PC-3 (cell line): ENCODE measurements around the gene CRACR2B. TPM values are rescaled to one million over a fixed set of nuclear protein-coding genes. Genes with fewer than 3 reads are reported as not detected.

Experiments used
- ATAC-seq: fragments of 200-7000 bp; cut with Tn5 transposase; 2 replicates; pipeline ENCODE4 v1.9.1; 2020; ENCODE audit warnings: mild to moderate bottlenecking, moderate library complexity
- BruUV-seq: library from RNA; stranded (reverse); fragments of 400-500 nt; replicated peaks from 2 replicates; lab custom pipeline; 2021; lab: Mats Ljungman, UMichigan
- CTCF ChIA-PET: fragments of 300-600 bp; sonication (Branson Sonifier 250); formaldehyde crosslinking; loops from one replicate; lab custom pipeline; 2022; ENCODE audit warnings: antibody characterized with exemption; lab: Charles Lee
- POLR2A ChIA-PET: fragments of 300-600 bp; sonication (Branson Sonifier 250); formaldehyde crosslinking; loops from one replicate; lab custom pipeline; 2022; ENCODE audit warnings: antibody characterized with exemption; ENCODE audit not compliant: unreplicated experiment; lab: Charles Lee
- DNase-seq: peaks from one replicate; pipeline ENCODE4 v3.0.0-alpha.2; 2015
- H2AFZ ChIP-seq: fragments of 300-600 bp; sonication (generic); 2 replicates; pipeline ENCODE4 v1.6.0; 2016; ENCODE audit warnings: antibody characterized with exemption, low read length
- H3F3A ChIP-seq: fragments of 300-600 bp; sonication (generic); one replicate; pipeline ENCODE4 v1.6.0; 2017; ENCODE audit warnings: antibody characterized with exemption, low read length, control low read depth, mild to moderate bottlenecking; ENCODE audit not compliant: unreplicated experiment
- H3K27ac ChIP-seq: fragments of 300-600 bp; sonication (generic); 2 replicates; pipeline ENCODE4 v1.5.1; 2016; ENCODE audit warnings: mild to moderate bottlenecking, low read length
- H3K27me3 ChIP-seq: fragments of 300-600 bp; sonication (generic); 2 replicates; pipeline ENCODE4 v1.6.1; 2016; ENCODE audit warnings: low read length, mixed read lengths
- H3K36me3 ChIP-seq: fragments of 300-600 bp; sonication (generic); 2 replicates; pipeline ENCODE4 v1.6.1; 2016; ENCODE audit warnings: low read depth, mixed run types, low read length, mixed read lengths
- H3K4me1 ChIP-seq: fragments of 300-600 bp; sonication (generic); 2 replicates; pipeline ENCODE4 v1.5.1; 2016; ENCODE audit warnings: low read length; ENCODE audit not compliant: insufficient read depth
- H3K4me2 ChIP-seq: fragments of 300-600 bp; sonication (generic); 2 replicates; pipeline ENCODE4 v1.6.0; 2016; ENCODE audit warnings: low read length
- H3K4me3 ChIP-seq: fragments of 300-600 bp; sonication (generic); 2 replicates; pipeline ENCODE4 v1.5.1; 2016; ENCODE audit warnings: mild to moderate bottlenecking, low read length, mixed read lengths
- H3K79me2 ChIP-seq: fragments of 300-600 bp; sonication (generic); 2 replicates; pipeline ENCODE4 v1.6.1; 2017; ENCODE audit warnings: low read length, mixed read lengths
- H3K9ac ChIP-seq: fragments of 300-600 bp; sonication (generic); 2 replicates; pipeline ENCODE4 v1.6.0; 2016; ENCODE audit warnings: mild to moderate bottlenecking, low read length
- H3K9me2 ChIP-seq: fragments of 300-600 bp; sonication (generic); replicated peaks from 2 replicates; pipeline ENCODE4 v1.6.1; 2016; ENCODE audit warnings: mixed run types, low read length, mixed read lengths
- H3K9me3 ChIP-seq: fragments of 300-600 bp; sonication (generic); 2 replicates; pipeline ENCODE4 v1.6.1; 2016; ENCODE audit warnings: low read length, mixed read lengths
- H4K20me1 ChIP-seq: fragments of 300-600 bp; sonication (generic); 2 replicates; pipeline ENCODE4 v1.6.1; 2016; ENCODE audit warnings: low read length, mixed read lengths
- CTCF ChIP-seq: fragments of 300-600 bp; sonication (generic); conservative IDR thresholded peaks from 2 replicates; pipeline ENCODE4 v1.5.1; 2017; ENCODE audit warnings: antibody characterized with exemption, low read depth, mild to moderate bottlenecking, low read length
- EZH2 ChIP-seq: fragments of 300-600 bp; sonication (generic); IDR thresholded peaks from one replicate; pipeline ENCODE4 v1.6.1; 2017; ENCODE audit warnings: antibody characterized with exemption, mild to moderate bottlenecking, low read length; ENCODE audit not compliant: unreplicated experiment
- EZH2phosphoT487 ChIP-seq: fragments of 300-600 bp; sonication (generic); IDR thresholded peaks from 2 replicates; pipeline ENCODE4 v1.6.1; 2018; ENCODE audit warnings: mild to moderate bottlenecking, antibody characterized with exemption, low read length, borderline replicate concordance
- intact Hi-C: fragments of 100-400 bp; cut with micrococcal nuclease; formaldehyde crosslinking; loops from 2 replicates; pipeline ENCODE4 v1.9.0; 2023
- total RNA-seq: library from RNA; depleted of rRNA; stranded (reverse); fragments of >200 nt; gene quantifications from 2 replicates; pipeline ENCODE4 v1.2.3, GENCODE V29; 2014

Gene CRACR2B
- total RNA-seq, 1 experiment from 2014 or later: 10.6 TPM

- TF ChIP-seq EZH2phosphoT487: no peak
- no peak for TF ChIP-seq CTCF
- no peak for TF ChIP-seq EZH2
- Histone ChIP-seq H3K9ac (peak overlapping the region; percentile 95), H3K4me3 (peak overlapping the region; percentile 93), H3K79me2 (peaks cover 50% of the 10 kb centered on the region), H3K9me2 (no peaks in the 10 kb centered on the region), H3K27ac (peak overlapping the region; percentile 93), H4K20me1 (peaks cover 34% of the 10 kb centered on the region), H3F3A (peaks cover 5% of the 10 kb centered on the region), H2AFZ (no peak overlapping the region), H3K4me2 (peak overlapping the region; percentile 99), H3K9me3 (no peaks in the 10 kb centered on the region), H3K4me1 (peaks cover 23% of the 10 kb centered on the region), H3K36me3 (peaks cover 33% of the 10 kb centered on the region), H3K27me3 (no peaks in the 10 kb centered on the region)
- intact Hi-C loops: no loop called here
- CTCF ChIA-PET: no interaction called here
- TSS peak; percentile 61 for BruUV-seq
- DNase-seq: no peak
- ATAC-seq: no peak
- POLR2A ChIA-PET: no interaction called here
Measured at GRCh38 chr11:810040-810567, 17.6 kb upstream of the CRACR2B start.

GRCh38 chr11:811446-812245 lies 16.1 kb upstream of the CRACR2B start:
- H3K9ac ChIP-seq: peak overlapping the region; percentile 95; the same call in 1 of the 2 replicates
- CTCF ChIA-PET: interaction anchor here (0.6 kb wide), 2 partner anchors 23 to 109 kb away, joined by 3 to 10 read pairs; no protein-coding TSS in a partner anchor
- H4K20me1 ChIP-seq: peaks cover 34% of the 10 kb centered on the region
- H2AFZ ChIP-seq: no peak overlapping the region
- H3F3A ChIP-seq: peaks cover 5% of the 10 kb centered on the region
- no peaks in the 10 kb centered on the region for H3K9me3 ChIP-seq
- intact Hi-C loops: no loop called here
- peaks cover 50% of the 10 kb centered on the region for H3K79me2 ChIP-seq
- TF ChIP-seq EZH2phosphoT487 (no peak), CTCF (peak; percentile 28; the same call in 1 of the 2 replicates)
- POLR2A ChIA-PET: no interaction called here
- peaks cover 33% of the 10 kb centered on the region for H3K36me3 ChIP-seq
- ATAC-seq (no peak), DNase-seq (no peak)
- no peaks in the 10 kb centered on the region for H3K27me3 ChIP-seq
- peaks cover 20% of the 10 kb centered on the region for H3K4me1 ChIP-seq
- H3K27ac ChIP-seq: no peak overlapping the region
- H3K4me2 ChIP-seq: peak overlapping the region; percentile 99
- H3K9me2 ChIP-seq: no peaks in the 10 kb centered on the region
- H3K4me3 ChIP-seq: peak overlapping the region; percentile 93
- BruUV-seq: no TSS peak

- POLR2A ChIA-PET: no interaction called here
- H3F3A ChIP-seq: peaks cover 5% of the 10 kb centered on the region
- peaks cover 20% of the 10 kb centered on the region for H3K4me1 ChIP-seq
- H3K4me2 ChIP-seq: peak overlapping the region; percentile 99; the same call in 1 of the 2 replicates
- no peaks in the 10 kb centered on the region for H3K9me2 ChIP-seq
- H3K9me3 ChIP-seq: no peaks in the 10 kb centered on the region
- H3K79me2 ChIP-seq: peaks cover 50% of the 10 kb centered on the region
- no peaks in the 10 kb centered on the region for H3K27me3 ChIP-seq
- peak overlapping the region; percentile 93; the same call in 1 of the 2 replicates for H3K4me3 ChIP-seq
- H3K9ac ChIP-seq: no peak overlapping the region
- no TSS peak for BruUV-seq
- TF ChIP-seq EZH2phosphoT487: no peak
- no peak overlapping the region for H2AFZ ChIP-seq
- intact Hi-C loops: no loop called here
- H4K20me1 ChIP-seq: peaks cover 34% of the 10 kb centered on the region
- ATAC-seq (no peak), DNase-seq (no peak)
- peaks cover 33% of the 10 kb centered on the region for H3K36me3 ChIP-seq
- CTCF ChIA-PET: interaction anchor here (0.6 kb wide), 1 partner anchor 109 kb away, joined by 3 read pairs; no protein-coding TSS in a partner anchor
- no peak overlapping the region for H3K27ac ChIP-seq
Measured at GRCh38 chr11:812390-812789, 15.3 kb upstream of the CRACR2B start.
